Vagina (tissue), 2 donors: ENCODE data around the gene TCP11L2. TPM values are rescaled to one million over a fixed set of nuclear protein-coding genes. Genes with fewer than 3 reads are reported as not detected.

ENCODE experiments used
- DNase-seq, 2 donors: peaks; one replicate each; pipeline ENCODE4 v3.0.0-alpha.2; 2017; ENCODE audit errors: extremely low spot score in 2 of 2
- H3K27ac ChIP-seq: fragments of 200-600 bp; sonication (generic); one replicate; pipeline ENCODE4 v1.5.1; 2019
- H3K27me3 ChIP-seq: fragments of 200-600 bp; sonication (generic); one replicate; pipeline ENCODE4 v1.5.1; 2019
- H3K36me3 ChIP-seq, 2 donors: fragments of 200-600 bp; sonication (generic); one replicate each; pipeline ENCODE4 v1.5.1; 2017 to 2019
- H3K4me1 ChIP-seq: fragments of 200-600 bp; sonication (generic); one replicate; pipeline ENCODE4 v1.5.1; 2019
- H3K4me3 ChIP-seq, 2 donors: fragments of 200-600 bp; sonication (generic); 1 replicate in 1 of 2; 2 replicates in 1 of 2; pipeline ENCODE4 v1.5.1; 2016 to 2019
- H3K9me3 ChIP-seq: fragments of 200-600 bp; sonication (generic); one replicate; pipeline ENCODE4 v1.5.1; 2019
- POLR2A ChIP-seq, 2 donors: fragments of 450-650 bp; IDR thresholded peaks; one replicate each; pipeline ENCODE4 v1.6.1; 2017; ENCODE audit warnings: antibody characterized with exemption in 2 of 2, mild to moderate bottlenecking in 2 of 2, moderate library complexity in 2 of 2
- POLR2AphosphoS5 ChIP-seq, 2 donors: sonication (generic); formaldehyde crosslinking; IDR thresholded peaks; one replicate each; pipeline ENCODE4 v1.9.0; 2017; ENCODE audit warnings: antibody characterized with exemption in 2 of 2, mild to moderate bottlenecking in 2 of 2, low read depth in 1 of 2; ENCODE audit not compliant: insufficient read depth in 1 of 2
- intact Hi-C: fragments of 100-400 bp; cut with DNase I; formaldehyde crosslinking; loops from one replicate; pipeline ENCODE4 v1.15.1; 2023
- total RNA-seq: library from RNA; depleted of rRNA; stranded (reverse); fragments of >200 nt; gene quantifications from one replicate; pipeline ENCODE4 v1.2.3, GENCODE V29; 2016
- TF ChIP-seq, protein P1 (sequence below), 3 experiments: fragments of 450-650 bp in 2 of 3; fragments of 200-600 bp in 1 of 3; sonication (generic) in 1 of 3; IDR thresholded peaks; one replicate each; pipeline ENCODE4 v1.5.1; 2017 to 2019; ENCODE audit warnings: antibody characterized with exemption in 3 of 3, mild to moderate bottlenecking in 2 of 3, moderate library complexity in 2 of 3

Gene TCP11L2
- total RNA-seq, 1 donor from 2014 or later = 47.1 TPM

DNA sequence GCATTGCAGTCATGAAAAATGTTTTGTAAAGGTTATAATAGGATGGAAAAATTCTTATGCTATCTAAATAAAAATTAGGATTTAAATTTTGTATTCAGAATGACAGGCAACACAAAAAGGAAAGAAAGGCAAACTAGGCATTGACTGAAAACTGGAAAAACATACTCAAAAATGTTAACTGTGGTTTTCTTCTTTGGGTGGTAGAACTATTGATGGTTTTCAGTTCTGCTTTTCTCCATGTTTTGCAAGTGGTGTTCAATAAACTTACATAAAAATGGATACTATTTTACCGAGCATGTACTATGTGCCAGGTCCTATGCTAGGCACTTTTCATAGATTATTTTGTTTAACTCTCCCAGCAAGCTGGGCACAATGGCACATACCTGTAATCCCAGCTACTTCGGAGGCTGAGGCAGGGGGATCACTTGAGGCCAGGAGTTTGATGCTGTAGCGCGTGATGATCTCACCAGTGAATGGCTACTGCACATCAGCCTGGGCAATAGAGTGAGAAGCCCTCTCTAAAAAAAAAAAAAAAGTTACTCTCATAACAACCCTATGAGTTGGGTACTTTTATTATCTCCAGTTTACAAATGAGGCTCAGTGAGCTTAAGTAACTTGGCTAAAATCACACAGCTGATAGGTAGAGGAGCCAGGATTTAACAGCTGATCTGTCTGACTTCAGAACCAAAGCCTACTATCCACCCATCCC is 26.3 kb upstream of the TCP11L2 start:
- H3K27ac ChIP-seq = no peak overlapping the region
- H3K9me3 ChIP-seq = no peaks in the 10 kb centered on the region
- no peaks in the 10 kb centered on the region for H3K4me1 ChIP-seq
- no peak for DNase-seq
- no peaks in the 10 kb centered on the region for H3K27me3 ChIP-seq
- TF ChIP-seq, protein P1, sequence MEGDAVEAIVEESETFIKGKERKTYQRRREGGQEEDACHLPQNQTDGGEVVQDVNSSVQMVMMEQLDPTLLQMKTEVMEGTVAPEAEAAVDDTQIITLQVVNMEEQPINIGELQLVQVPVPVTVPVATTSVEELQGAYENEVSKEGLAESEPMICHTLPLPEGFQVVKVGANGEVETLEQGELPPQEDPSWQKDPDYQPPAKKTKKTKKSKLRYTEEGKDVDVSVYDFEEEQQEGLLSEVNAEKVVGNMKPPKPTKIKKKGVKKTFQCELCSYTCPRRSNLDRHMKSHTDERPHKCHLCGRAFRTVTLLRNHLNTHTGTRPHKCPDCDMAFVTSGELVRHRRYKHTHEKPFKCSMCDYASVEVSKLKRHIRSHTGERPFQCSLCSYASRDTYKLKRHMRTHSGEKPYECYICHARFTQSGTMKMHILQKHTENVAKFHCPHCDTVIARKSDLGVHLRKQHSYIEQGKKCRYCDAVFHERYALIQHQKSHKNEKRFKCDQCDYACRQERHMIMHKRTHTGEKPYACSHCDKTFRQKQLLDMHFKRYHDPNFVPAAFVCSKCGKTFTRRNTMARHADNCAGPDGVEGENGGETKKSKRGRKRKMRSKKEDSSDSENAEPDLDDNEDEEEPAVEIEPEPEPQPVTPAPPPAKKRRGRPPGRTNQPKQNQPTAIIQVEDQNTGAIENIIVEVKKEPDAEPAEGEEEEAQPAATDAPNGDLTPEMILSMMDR (IDR thresholded peaks at IDR 0.05) = no peak
- TF ChIP-seq POLR2AphosphoS5 (IDR thresholded peaks at IDR 0.05; ENCODE audit: insufficient read depth in 1 of 2, low read depth in 1 of 2) = no peak
- TF ChIP-seq POLR2A (IDR thresholded peaks at IDR 0.05) = no peak
- H3K36me3 ChIP-seq = no peaks in the 10 kb centered on the region
- H3K4me3 ChIP-seq = no peak overlapping the region
- intact Hi-C loops = no loop called here

DNA sequence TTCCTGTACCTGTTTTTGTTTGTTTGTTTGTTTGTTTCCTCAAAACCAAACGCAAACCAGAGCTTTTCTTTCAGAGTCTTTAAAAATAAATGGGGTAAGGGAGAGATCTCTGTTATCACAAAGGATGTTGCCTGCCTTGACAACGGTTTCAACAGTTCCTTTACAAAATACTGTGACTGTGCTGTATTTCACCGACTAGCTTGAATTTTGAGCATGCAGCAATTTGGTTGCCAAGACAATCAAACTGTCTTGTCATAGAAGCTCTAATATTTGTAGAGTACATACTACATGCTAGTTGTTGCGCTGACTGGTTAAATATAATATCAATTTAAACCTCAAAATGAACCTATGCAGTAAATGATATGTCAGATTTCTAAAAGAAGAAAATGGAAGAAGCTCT is 22.4 kb upstream of the TCP11L2 start:
- no peaks in the 10 kb centered on the region for H3K27me3 ChIP-seq
- no peaks in the 10 kb centered on the region for H3K4me1 ChIP-seq
- H3K27ac ChIP-seq = no peak overlapping the region
- DNase-seq = no peak
- H3K9me3 ChIP-seq = no peaks in the 10 kb centered on the region
- intact Hi-C loops = loop anchor here (10.0 kb wide), 1 partner anchor 45 kb away; no protein-coding TSS in a partner anchor
- no peaks in the 10 kb centered on the region for H3K36me3 ChIP-seq
- TF ChIP-seq POLR2A (IDR thresholded peaks at IDR 0.05) (no peak), POLR2AphosphoS5 (IDR thresholded peaks at IDR 0.05; ENCODE audit: insufficient read depth in 1 of 2, low read depth in 1 of 2) (no peak)
- TF ChIP-seq, protein P1 (IDR thresholded peaks at IDR 0.05) = no peak
- H3K4me3 ChIP-seq = no peak overlapping the region

DNA sequence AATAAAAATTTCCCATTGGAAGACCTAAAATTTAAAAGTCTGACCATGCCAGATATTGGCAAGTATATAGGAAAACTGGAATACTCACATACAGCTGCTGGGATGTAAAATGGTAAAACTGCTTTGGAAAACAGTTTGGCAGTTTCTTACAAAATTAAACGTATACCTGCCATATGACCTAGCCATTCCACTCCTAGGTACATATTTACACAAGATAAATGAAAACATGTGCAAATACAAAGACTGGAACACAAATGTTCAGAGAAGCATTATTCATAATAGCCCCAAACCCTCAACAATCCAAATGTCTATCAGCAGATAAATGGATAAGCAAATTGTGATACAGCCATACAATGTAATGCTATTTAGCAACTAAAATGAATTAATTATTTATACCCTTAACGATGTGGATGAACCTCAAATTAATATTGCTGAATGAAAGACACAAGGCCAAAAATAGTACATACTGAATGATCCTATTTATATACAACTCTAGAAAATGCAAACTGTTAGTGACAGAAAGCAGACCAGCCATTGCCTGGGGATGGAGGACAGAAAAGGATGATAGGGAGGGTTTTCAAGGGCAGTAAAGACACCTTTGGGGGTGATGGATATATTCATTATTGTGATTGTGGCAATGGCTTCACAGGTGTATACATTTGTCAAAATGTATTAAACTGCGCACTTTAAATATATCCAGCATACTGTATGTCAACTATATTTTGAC is 21.3 kb upstream of the TCP11L2 start:
- TF ChIP-seq POLR2AphosphoS5 (IDR thresholded peaks at IDR 0.05; ENCODE audit: insufficient read depth in 1 of 2, low read depth in 1 of 2) (no peak), POLR2A (IDR thresholded peaks at IDR 0.05) (no peak)
- TF ChIP-seq, protein P1 (IDR thresholded peaks at IDR 0.05) = no peak
- no peak overlapping the region for H3K4me3 ChIP-seq
- no peaks in the 10 kb centered on the region for H3K4me1 ChIP-seq
- no peaks in the 10 kb centered on the region for H3K9me3 ChIP-seq
- no peak for DNase-seq
- H3K36me3 ChIP-seq = no peaks in the 10 kb centered on the region
- intact Hi-C loops = loop anchor here (10.0 kb wide), 1 partner anchor 46 kb away; no protein-coding TSS in a partner anchor
- H3K27me3 ChIP-seq = no peaks in the 10 kb centered on the region
- no peak overlapping the region for H3K27ac ChIP-seq

DNA sequence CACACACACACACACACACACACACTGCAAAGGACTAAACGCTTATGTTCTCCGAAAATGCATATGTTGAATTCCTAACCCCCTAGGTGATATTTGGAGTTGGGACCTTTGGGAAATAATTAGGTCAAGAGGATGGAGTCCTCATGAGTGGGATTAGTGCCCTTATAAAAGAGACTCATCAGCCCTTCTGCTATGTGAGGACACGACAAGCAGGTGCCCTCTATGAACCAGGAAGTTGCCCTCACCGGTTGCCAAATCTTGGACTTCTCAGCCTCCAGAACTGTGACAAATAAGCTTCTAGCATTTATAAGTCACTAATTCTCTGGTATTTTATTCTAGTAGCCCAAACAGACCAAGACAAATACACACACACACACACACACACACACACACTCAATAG is 20.7 kb upstream of the TCP11L2 start:
- Histone ChIP-seq H3K27me3 (no peaks in the 10 kb centered on the region), H3K9me3 (no peaks in the 10 kb centered on the region), H3K4me1 (no peaks in the 10 kb centered on the region), H3K4me3 (no peak overlapping the region), H3K36me3 (no peaks in the 10 kb centered on the region), H3K27ac (no peak overlapping the region)
- DNase-seq = no peak
- no peak for TF ChIP-seq POLR2A (IDR thresholded peaks at IDR 0.05)
- intact Hi-C loops = loop anchor here (10.0 kb wide), 1 partner anchor 47 kb away; no protein-coding TSS in a partner anchor

DNA sequence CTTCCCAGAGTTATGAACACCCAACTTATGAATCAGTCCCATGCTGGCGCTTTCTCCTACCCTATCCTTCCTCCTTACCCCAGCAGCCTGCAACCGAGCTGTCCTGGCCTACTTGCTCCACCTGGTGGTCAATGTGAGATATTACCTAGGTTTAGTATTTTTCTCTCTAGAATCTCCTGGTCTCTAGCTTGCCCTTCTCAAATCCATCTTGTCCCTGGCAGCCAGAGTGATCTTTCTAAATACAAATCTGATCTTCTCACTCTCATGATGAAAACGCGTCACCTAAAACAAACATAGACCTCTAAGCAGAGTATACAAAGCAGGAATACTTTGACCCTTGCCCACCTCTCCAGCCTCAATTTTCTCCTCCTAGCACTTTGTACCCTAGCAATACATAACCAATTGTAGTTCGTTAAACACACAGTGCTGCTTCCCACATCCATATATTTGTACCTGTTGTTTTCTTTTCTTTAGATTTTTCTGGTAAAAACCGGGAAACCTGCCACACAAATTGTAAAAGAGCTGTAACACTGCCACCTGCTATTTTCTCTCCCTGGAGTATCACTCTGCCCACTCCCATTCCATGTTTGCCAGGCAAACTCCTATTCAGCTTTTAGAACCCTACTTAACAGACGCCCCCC is 20.0 kb upstream of the TCP11L2 start:
- TF ChIP-seq POLR2AphosphoS5 (IDR thresholded peaks at IDR 0.05; ENCODE audit: insufficient read depth in 1 of 2, low read depth in 1 of 2) (no peak), POLR2A (IDR thresholded peaks at IDR 0.05) (no peak)
- TF ChIP-seq, protein P1 (IDR thresholded peaks at IDR 0.05) = peak; percentile 36 to 73 (median 70)
- Histone ChIP-seq H3K27me3 (no peaks in the 10 kb centered on the region), H3K4me3 (no peak overlapping the region), H3K27ac (no peak overlapping the region), H3K36me3 (no peaks in the 10 kb centered on the region), H3K4me1 (no peaks in the 10 kb centered on the region), H3K9me3 (no peaks in the 10 kb centered on the region)
- intact Hi-C loops = loop anchor here (10.0 kb wide), 1 partner anchor 48 kb away; no protein-coding TSS in a partner anchor
- no peak for DNase-seq
